Measurements from ENCODE around the gene IL31. TPM values are rescaled to one million over a fixed set of nuclear protein-coding genes. Genes with fewer than 3 reads are reported as not detected.

Gene IL31
- not detected in 2 replicates for total RNA-seq

DNA sequence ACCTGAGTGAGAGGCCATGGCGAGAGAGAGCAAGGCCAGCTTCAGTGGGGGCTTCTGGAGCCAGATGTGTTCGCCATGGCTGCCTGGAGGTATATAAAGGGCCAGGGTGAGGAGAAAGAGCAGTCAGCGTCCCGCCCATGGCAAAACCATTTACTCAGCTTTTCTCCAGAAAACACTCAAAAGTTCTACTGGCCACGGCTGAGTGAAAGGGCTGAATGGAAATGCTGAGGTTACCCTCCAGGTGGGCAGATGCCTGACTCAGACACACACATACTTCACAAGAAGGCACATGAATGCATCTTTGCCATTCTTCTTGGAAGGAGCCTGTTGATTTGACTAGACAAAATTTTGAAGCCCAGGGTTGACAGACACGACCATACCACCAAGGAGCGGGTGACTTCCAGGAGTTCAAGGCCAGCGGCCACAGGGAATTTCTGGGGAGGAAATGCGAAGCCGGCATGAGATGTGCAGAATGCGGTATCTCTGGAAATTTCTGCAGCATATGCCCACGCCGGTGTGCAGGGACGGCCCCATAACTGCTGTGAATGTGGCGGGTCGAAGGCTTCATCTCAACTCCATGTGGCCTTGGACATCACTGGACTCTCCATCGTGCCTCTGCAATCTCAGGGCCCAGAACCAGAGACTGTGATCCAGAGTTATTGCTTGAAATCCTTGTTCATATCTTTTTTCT is at the start of gene IL31:
TSS of gene IL31 (minus strand) at position 67 of the 691 bp plus-strand sequence. CDS start at position 18, 49 bp downstream.

DNA sequence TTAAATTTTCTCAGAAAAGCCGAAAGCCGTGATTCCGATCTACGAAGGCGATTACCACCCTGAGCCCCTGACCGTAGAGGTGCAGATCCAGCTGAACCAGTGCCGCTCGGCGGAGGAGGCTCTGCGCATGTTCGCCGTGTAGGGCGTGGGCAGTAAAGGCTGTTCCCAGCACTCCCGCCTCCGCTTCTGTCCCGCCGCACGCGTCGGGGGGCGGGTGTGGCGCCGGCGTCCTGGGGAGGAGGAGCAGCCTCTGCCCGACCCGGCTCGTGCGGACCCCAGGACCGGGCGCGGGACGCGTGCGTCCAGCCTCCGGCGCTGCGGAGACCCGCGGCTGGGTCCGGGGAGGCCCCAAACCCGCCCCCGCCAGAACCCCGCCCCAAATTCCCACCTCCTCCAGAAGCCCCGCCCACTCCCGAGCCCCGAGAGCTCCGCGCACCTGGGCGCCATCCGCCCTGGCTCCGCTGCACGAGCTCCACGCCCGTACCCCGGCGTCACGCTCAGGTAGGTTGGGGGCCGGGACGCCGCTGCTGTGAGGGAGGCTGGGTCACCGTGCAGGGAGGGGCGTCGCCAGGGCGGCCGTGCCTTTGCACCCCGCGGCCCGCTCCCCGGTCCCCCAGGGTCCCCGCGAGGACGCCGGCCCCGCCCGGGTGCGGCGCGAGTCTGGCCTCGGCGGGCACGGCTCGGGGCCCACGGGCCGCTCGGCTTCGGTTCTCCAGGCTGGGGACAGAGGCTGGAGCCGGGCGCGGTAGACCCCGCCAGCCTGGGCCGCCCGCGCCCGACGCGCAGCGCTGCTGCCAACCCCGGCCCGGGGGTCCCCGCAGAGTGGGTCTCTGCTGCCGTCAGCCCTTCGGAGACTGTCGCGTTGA is 29.5 kb upstream of the IL31 start, which contains the start of gene B3GNT4:
TSS of gene B3GNT4 (plus strand) at position 409 of the 866 bp plus-strand sequence. CDS start 910 bp downstream, outside the sequence.

DNA sequence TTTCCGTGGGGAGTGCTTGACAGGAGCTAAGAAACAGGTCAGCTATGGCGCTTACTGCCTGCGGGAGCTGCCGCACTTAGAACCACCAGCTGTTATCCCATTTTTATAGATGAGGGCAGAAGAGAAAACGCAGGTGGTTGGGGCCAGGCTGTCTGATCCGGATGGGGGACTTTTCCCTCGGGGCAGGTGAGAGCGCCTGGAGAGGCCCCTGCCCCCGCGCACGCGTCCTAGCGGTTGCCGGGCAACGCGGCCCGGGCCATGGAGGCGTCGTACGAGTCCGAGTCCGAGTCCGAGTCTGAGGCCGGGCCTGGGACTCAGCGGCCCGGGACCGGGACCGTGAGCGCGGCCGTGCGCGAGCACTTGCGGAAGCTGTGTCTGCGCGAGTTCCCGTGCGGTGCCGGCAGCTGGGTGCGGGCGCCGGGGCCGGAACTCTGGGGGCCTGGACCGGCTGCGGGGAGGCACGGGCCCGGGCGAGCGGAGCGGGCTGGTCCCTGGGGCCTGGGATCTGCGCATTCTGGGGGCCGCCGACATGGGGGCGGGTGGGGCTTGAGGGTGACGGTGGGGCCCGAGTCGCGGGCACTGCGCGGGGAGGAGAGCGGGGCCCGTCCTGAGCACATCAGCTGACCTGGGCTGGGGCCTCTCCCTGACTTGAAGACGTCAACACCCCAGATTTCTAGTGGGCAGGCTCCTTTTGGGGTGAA is 9.0 kb upstream of the IL31 start, which contains the start of gene LRRC43:
TSS of gene LRRC43 (plus strand) at position 237 of the 701 bp plus-strand sequence. CDS start at position 259, 22 bp downstream.

Other genes with a start within 250 kb of the IL31 start
- gene BCL7A, start 152.3 kb downstream of the IL31 start, total RNA-seq = 2.4 and 3.7 TPM in 2 replicates
- gene MLXIP, start 95.5 kb downstream of the IL31 start, total RNA-seq = 28.4 and 29.8 TPM in 2 replicates
- 1.00 and 2.6 TPM in 2 replicates for gene LRRC43, start 8.9 kb upstream of the IL31 start, total RNA-seq
- under 0.01 and 0.09 TPM in 2 replicates for gene B3GNT4, start 29.5 kb upstream of the IL31 start, total RNA-seq
- 64.4 and 71.5 TPM in 2 replicates for gene DIABLO, start 51.8 kb upstream of the IL31 start, total RNA-seq
- 18.1 and 19.0 TPM in 2 replicates for gene VPS33A, start 92.3 kb upstream of the IL31 start, total RNA-seq
- gene CLIP1, start 248.4 kb upstream of the IL31 start, total RNA-seq = 69.0 and 74.6 TPM in 2 replicates

Measured in smooth muscle cell of bladder (primary cell).